ENCODE results near the gene VPREB3.

Gene VPREB3

DNA sequence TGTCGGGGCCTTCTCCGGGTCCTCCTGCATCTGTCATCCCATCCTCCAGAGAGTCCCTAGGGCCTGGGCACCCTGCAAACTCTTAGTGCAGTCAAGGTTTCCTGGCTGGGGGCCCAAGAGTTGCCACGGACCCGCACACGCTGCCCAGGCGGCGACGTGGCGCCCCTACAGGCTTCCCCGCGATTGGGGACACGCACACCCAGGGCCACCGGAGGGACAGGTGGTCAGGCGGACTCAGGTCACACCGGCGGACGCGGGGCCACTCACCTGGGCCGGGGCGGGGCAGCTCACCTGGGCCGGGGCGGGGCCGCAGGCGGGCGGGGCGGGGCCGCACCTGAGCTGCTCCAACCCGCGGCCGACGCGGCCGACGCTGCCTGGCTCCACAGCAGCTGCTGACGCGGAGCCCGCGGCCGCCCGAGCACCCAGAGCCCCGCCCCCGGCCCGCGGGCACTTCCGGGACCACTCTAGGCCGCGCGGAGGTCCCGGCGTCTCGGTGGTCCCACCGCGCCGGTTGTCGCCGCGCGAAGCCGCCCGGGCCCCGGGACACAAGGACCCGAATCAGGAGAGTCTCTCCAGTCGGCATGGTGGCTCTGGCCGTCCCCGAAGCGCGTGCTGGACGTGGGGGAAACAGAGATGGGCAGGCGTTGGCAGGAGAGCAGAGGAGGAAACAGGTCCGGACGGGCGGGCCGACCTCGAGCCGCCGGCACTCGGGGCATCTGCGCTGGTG, 3.3 kb downstream of the VPREB3 start, which contains the start of gene ZNF70:
TSS of gene ZNF70 (minus strand) at position 399 of the 727 bp plus-strand sequence. CDS start 5,972 bp downstream, outside the sequence.
- peak within 1 kb of the TSS; percentile 41 for H3K27ac ChIP-seq

DNA sequence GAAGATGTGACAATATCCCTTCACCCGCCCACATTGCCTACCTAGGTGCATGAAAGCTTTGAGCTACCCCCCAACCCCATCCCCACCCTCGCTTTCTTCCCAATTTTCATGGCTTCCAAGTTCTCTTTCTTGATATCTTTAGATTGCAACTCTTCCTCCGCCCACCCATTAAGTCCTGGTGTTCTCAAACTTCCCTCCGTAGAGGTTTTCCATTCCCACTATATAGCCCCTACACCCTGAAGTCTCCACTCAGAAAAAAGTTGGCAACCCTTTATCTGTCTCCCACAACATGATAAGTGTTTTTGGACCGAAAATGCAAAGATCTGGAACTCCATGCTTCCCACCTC, 3.9 kb downstream of the VPREB3 start:
- no peaks in the 10 kb centered on the region for H3K36me3 ChIP-seq (ENCODE audit: insufficient read depth)
- peaks cover 16% of the 10 kb centered on the region for H3K4me1 ChIP-seq (ENCODE audit: low read depth, poor library complexity, severe bottlenecking)
- no peaks in the 10 kb centered on the region for H4K20me1 ChIP-seq (ENCODE audit: insufficient read depth)
- peak overlapping the region; percentile 81 for H2AFZ ChIP-seq (ENCODE audit: low read depth)
- no peak overlapping the region for H3K27ac ChIP-seq
- H3K9ac ChIP-seq, result peak overlapping the region; percentile 75; the same call in 1 of the 2 replicates
- TF ChIP-seq, protein P1, sequence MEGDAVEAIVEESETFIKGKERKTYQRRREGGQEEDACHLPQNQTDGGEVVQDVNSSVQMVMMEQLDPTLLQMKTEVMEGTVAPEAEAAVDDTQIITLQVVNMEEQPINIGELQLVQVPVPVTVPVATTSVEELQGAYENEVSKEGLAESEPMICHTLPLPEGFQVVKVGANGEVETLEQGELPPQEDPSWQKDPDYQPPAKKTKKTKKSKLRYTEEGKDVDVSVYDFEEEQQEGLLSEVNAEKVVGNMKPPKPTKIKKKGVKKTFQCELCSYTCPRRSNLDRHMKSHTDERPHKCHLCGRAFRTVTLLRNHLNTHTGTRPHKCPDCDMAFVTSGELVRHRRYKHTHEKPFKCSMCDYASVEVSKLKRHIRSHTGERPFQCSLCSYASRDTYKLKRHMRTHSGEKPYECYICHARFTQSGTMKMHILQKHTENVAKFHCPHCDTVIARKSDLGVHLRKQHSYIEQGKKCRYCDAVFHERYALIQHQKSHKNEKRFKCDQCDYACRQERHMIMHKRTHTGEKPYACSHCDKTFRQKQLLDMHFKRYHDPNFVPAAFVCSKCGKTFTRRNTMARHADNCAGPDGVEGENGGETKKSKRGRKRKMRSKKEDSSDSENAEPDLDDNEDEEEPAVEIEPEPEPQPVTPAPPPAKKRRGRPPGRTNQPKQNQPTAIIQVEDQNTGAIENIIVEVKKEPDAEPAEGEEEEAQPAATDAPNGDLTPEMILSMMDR (conservative IDR thresholded peaks at IDR 0.05; ENCODE audit: low read depth, low read length), result no peak
- peak overlapping the region; percentile 93 for H3K4me2 ChIP-seq
- no peaks in the 10 kb centered on the region for H3K27me3 ChIP-seq (ENCODE audit: insufficient read depth, low read depth)
- H3K4me3 ChIP-seq (IDR thresholded peaks at IDR 0.05; ENCODE audit: insufficient read depth, low read depth, low read length), result no peak overlapping the region
- no peaks in the 10 kb centered on the region for H3K79me2 ChIP-seq (ENCODE audit: insufficient read depth, low read depth)

More for the DNA sequence above, 3.3 kb downstream of the VPREB3 start, which contains the start of gene ZNF70:
- TF ChIP-seq, protein P1 (conservative IDR thresholded peaks at IDR 0.05; ENCODE audit: low read depth, low read length), result no peak
- Histone ChIP-seq H3K27me3 (ENCODE audit: insufficient read depth, low read depth) (no peaks in the 10 kb centered on the region), H3K9ac (peak within 1 kb of the TSS; percentile 75), H3K36me3 (ENCODE audit: insufficient read depth) (no peaks in the 10 kb centered on the region), H3K4me1 (ENCODE audit: low read depth, poor library complexity, severe bottlenecking) (peaks cover 16% of the 10 kb centered on the region), H3K4me2 (peak within 1 kb of the TSS; percentile 93), H3K79me2 (ENCODE audit: insufficient read depth, low read depth) (no peaks in the 10 kb centered on the region), H4K20me1 (ENCODE audit: insufficient read depth) (no peaks in the 10 kb centered on the region), H2AFZ (ENCODE audit: low read depth) (peak within 1 kb of the TSS; percentile 81), H3K4me3 (IDR thresholded peaks at IDR 0.05; ENCODE audit: insufficient read depth, low read depth, low read length) (no peak within 1 kb of the TSS)

DNA sequence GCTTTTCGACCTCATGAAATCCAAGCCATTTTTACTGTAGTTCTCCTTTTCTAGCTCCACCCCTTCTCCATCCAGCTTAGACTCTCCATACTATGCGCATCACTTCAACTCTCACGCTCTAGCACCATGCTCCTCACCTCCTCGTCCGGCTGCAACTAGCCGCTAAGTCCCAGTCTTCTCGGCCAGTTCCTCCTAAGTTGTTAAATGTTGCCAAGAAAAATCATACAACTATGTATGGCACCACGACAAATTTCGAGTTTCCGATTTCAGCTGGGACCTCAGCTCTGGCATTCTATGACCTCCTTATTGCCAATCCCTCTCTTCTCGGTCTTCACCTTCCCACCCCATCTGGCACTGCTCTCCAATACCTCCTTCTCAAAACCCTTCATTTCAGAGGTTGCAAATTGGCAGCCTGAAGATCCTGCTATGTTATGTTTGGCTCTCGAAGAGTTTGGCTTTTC, 4.4 kb downstream of the VPREB3 start:
- H3K79me2 ChIP-seq (ENCODE audit: insufficient read depth, low read depth), result no peaks in the 10 kb centered on the region
- no peaks in the 10 kb centered on the region for H3K27me3 ChIP-seq (ENCODE audit: insufficient read depth, low read depth)
- no peak overlapping the region for H3K9ac ChIP-seq
- H3K4me3 ChIP-seq (IDR thresholded peaks at IDR 0.05; ENCODE audit: insufficient read depth, low read depth, low read length), result no peak overlapping the region
- no peak overlapping the region for H3K27ac ChIP-seq
- H3K4me1 ChIP-seq (ENCODE audit: low read depth, poor library complexity, severe bottlenecking), result peaks cover 16% of the 10 kb centered on the region
- H3K36me3 ChIP-seq (ENCODE audit: insufficient read depth), result no peaks in the 10 kb centered on the region
- peak overlapping the region; percentile 93; the same call in 1 of the 2 replicates for H3K4me2 ChIP-seq
- TF ChIP-seq, protein P1 (conservative IDR thresholded peaks at IDR 0.05; ENCODE audit: low read depth, low read length), result no peak
- no peak overlapping the region for H2AFZ ChIP-seq (ENCODE audit: low read depth)
- H4K20me1 ChIP-seq (ENCODE audit: insufficient read depth), result no peaks in the 10 kb centered on the region

DNA sequence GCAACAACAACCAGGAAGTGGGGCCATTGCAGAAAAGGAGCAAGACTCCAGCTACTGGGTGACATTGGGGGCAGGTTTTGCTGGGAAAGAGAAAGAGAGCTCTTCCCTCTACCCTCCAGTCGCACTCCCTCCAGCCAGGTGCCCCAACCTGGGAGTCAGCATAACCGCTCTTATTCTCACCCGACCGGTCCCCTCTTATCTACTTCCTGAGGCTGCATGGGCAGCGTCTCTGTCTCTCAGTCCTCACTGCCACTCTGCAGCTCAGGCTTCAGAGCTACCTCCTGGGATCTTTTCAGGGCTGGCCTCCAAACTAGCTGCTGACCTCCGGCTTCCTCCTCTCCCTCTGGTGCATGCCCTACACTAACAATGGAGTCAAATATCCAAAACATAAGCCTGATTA, 8.4 kb downstream of the VPREB3 start:
- Histone ChIP-seq H3K27me3 (ENCODE audit: insufficient read depth, low read depth) (no peaks in the 10 kb centered on the region), H3K4me1 (ENCODE audit: low read depth, poor library complexity, severe bottlenecking) (peaks cover 10% of the 10 kb centered on the region), H3K4me2 (no peak overlapping the region), H3K79me2 (ENCODE audit: insufficient read depth, low read depth) (no peaks in the 10 kb centered on the region), H3K4me3 (IDR thresholded peaks at IDR 0.05; ENCODE audit: insufficient read depth, low read depth, low read length) (no peak overlapping the region), H3K36me3 (ENCODE audit: insufficient read depth) (no peaks in the 10 kb centered on the region), H2AFZ (ENCODE audit: low read depth) (no peak overlapping the region), H3K9ac (no peak overlapping the region), H3K27ac (no peak overlapping the region), H4K20me1 (ENCODE audit: insufficient read depth) (no peaks in the 10 kb centered on the region)
- TF ChIP-seq, protein P1 (conservative IDR thresholded peaks at IDR 0.05; ENCODE audit: low read depth, low read length), result no peak

Data from KMS-11 (cell line).